Neural progenitor cell (in vitro differentiated cells): Measurements from ENCODE around the gene CHI3L1. TPM values are rescaled to one million over a fixed set of nuclear protein-coding genes. Genes with fewer than 3 reads are reported as not detected.
A peak's percentile ranks its signal among the peaks of the same experiment; 100 is the strongest.

Source experiments
- DNase-seq: peaks from one replicate; pipeline ENCODE4 v3.0.0-alpha.2; 2016; ENCODE audit warnings: low spot score
- H2AFZ ChIP-seq: fragments of 200-600 bp; sonication (generic); replicated peaks from 2 replicates; pipeline ENCODE4 v1.6.1; 2016; ENCODE audit warnings: antibody characterized with exemption
- H3F3A ChIP-seq: fragments of 200-600 bp; sonication (generic); 2 replicates; pipeline ENCODE4 v1.6.1; 2016; ENCODE audit warnings: antibody characterized with exemption, low read depth
- H3K27ac ChIP-seq: fragments of 200-600 bp; sonication (generic); 2 replicates; pipeline ENCODE4 v1.5.1; 2016; ENCODE audit warnings: mild to moderate bottlenecking
- H3K27me3 ChIP-seq: fragments of 200-600 bp; sonication (generic); 2 replicates; pipeline ENCODE4 v1.6.1; 2016; ENCODE audit warnings: mild to moderate bottlenecking, moderate library complexity
- H3K36me3 ChIP-seq: fragments of 200-600 bp; sonication (generic); 2 replicates; pipeline ENCODE4 v1.5.1; 2016
- H3K4me1 ChIP-seq: fragments of 200-600 bp; sonication (generic); 2 replicates; pipeline ENCODE4 v1.6.1; 2016; ENCODE audit warnings: mixed run types
- H3K4me2 ChIP-seq: fragments of 200-600 bp; sonication (generic); 2 replicates; pipeline ENCODE4 v1.6.1; 2016
- H3K4me3 ChIP-seq: fragments of 200-600 bp; sonication (generic); 2 replicates; pipeline ENCODE4 v1.5.1; 2016
- H3K79me2 ChIP-seq: fragments of 200-600 bp; sonication (generic); 2 replicates; pipeline ENCODE4 v1.6.1; 2016; ENCODE audit warnings: low read depth
- H3K9ac ChIP-seq: fragments of 200-600 bp; sonication (generic); 2 replicates; pipeline ENCODE4 v1.6.1; 2016
- H3K9me3 ChIP-seq: fragments of 200-600 bp; sonication (generic); 2 replicates; pipeline ENCODE4 v1.5.1; 2016; ENCODE audit warnings: low read depth
- H4K20me1 ChIP-seq: fragments of 200-600 bp; sonication (generic); 2 replicates; pipeline ENCODE4 v1.6.1; 2016; ENCODE audit warnings: low read depth
- H3K27ac Mint-ChIP-seq: 3 replicates; pipeline ENCODE4 v1.8.0; 2021; ENCODE audit warnings: mixed read lengths
- H3K27me3 Mint-ChIP-seq: 2 replicates; pipeline ENCODE4 v1.8.0; 2022; ENCODE audit warnings: low read depth, mild to moderate bottlenecking, inconsistent platforms, moderate library complexity, mixed read lengths; ENCODE audit not compliant: insufficient read depth
- H3K36me3 Mint-ChIP-seq: 3 replicates; pipeline ENCODE4 v1.8.0; 2021; ENCODE audit warnings: mixed read lengths
- H3K4me1 Mint-ChIP-seq: 3 replicates; pipeline ENCODE4 v1.8.0; 2021; ENCODE audit warnings: mixed read lengths
- H3K4me3 Mint-ChIP-seq: 3 replicates; pipeline ENCODE4 v1.8.0; 2021; ENCODE audit warnings: mild to moderate bottlenecking, moderate library complexity, mixed read lengths
- H3K9me3 Mint-ChIP-seq: 3 replicates; pipeline ENCODE4 v1.8.0; 2020; ENCODE audit warnings: mixed read lengths
- EZH2 ChIP-seq: fragments of 200-600 bp; sonication (generic); IDR thresholded peaks from 2 replicates; pipeline ENCODE4 v1.6.1; 2017; ENCODE audit warnings: antibody characterized with exemption, mild to moderate bottlenecking, moderate library complexity
- EZH2phosphoT487 ChIP-seq: fragments of 200-600 bp; sonication (generic); IDR thresholded peaks from 2 replicates; pipeline ENCODE4 v1.6.1; 2017; ENCODE audit warnings: antibody characterized with exemption
- total RNA-seq: library from RNA; depleted of rRNA; stranded (reverse); fragments of >200 nt; gene quantifications from 2 replicates; pipeline ENCODE4 v1.2.3, GENCODE V29; 2015; ENCODE audit warnings: low replicate concordance
- TF ChIP-seq, protein P1 (sequence below): fragments of 200-600 bp; sonication (generic); IDR thresholded peaks from 2 replicates; pipeline ENCODE4 v1.5.1; 2017; ENCODE audit warnings: antibody characterized with exemption, mild to moderate bottlenecking

Gene CHI3L1
- total RNA-seq, 1 donor from 2014 or later, result 0.95 TPM

- no peak overlapping the region for H2AFZ ChIP-seq
- H4K20me1 ChIP-seq, result no peaks in the 10 kb centered on the region
- H3K4me1 ChIP-seq, result peaks cover 5% of the 10 kb centered on the region
- H3K27ac ChIP-seq, result no peak overlapping the region
- H3F3A ChIP-seq, result no peaks in the 10 kb centered on the region
- peaks cover 23% of the 10 kb centered on the region for H3K4me1 Mint-ChIP-seq
- H3K36me3 ChIP-seq, result no peaks in the 10 kb centered on the region
- peaks cover 3% of the 10 kb centered on the region for H3K9me3 Mint-ChIP-seq
- H3K27ac Mint-ChIP-seq, result peak overlapping the region; percentile 87
- H3K27me3 ChIP-seq, result no peaks in the 10 kb centered on the region
- H3K79me2 ChIP-seq, result no peaks in the 10 kb centered on the region
- H3K36me3 Mint-ChIP-seq, result peaks cover 11% of the 10 kb centered on the region
- peaks cover 12% of the 10 kb centered on the region for H3K27me3 Mint-ChIP-seq
- H3K4me3 Mint-ChIP-seq, result no peak overlapping the region
- H3K4me3 ChIP-seq, result no peak overlapping the region
- no peaks in the 10 kb centered on the region for H3K9me3 ChIP-seq
- DNase-seq, result no peak
- no peak for TF ChIP-seq EZH2
- TF ChIP-seq, protein P1, sequence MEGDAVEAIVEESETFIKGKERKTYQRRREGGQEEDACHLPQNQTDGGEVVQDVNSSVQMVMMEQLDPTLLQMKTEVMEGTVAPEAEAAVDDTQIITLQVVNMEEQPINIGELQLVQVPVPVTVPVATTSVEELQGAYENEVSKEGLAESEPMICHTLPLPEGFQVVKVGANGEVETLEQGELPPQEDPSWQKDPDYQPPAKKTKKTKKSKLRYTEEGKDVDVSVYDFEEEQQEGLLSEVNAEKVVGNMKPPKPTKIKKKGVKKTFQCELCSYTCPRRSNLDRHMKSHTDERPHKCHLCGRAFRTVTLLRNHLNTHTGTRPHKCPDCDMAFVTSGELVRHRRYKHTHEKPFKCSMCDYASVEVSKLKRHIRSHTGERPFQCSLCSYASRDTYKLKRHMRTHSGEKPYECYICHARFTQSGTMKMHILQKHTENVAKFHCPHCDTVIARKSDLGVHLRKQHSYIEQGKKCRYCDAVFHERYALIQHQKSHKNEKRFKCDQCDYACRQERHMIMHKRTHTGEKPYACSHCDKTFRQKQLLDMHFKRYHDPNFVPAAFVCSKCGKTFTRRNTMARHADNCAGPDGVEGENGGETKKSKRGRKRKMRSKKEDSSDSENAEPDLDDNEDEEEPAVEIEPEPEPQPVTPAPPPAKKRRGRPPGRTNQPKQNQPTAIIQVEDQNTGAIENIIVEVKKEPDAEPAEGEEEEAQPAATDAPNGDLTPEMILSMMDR, result no peak
- TF ChIP-seq EZH2phosphoT487, result no peak
- H3K9ac ChIP-seq, result no peak overlapping the region
- H3K4me2 ChIP-seq, result no peak overlapping the region
Measured at GRCh38 chr1:203168256-203168786, 18.2 kb downstream of the CHI3L1 start.

GRCh38 chr1:203167913-203168200 is 18.6 kb downstream of the CHI3L1 start:
- Histone ChIP-seq H3K27me3 (no peaks in the 10 kb centered on the region), H3F3A (no peaks in the 10 kb centered on the region), H3K4me2 (no peak overlapping the region), H3K27ac (no peak overlapping the region), H3K9me3 (no peaks in the 10 kb centered on the region), H4K20me1 (no peaks in the 10 kb centered on the region), H3K9ac (no peak overlapping the region), H3K4me1 (peaks cover 4% of the 10 kb centered on the region), H3K36me3 (no peaks in the 10 kb centered on the region), H3K4me3 (no peak overlapping the region), H3K79me2 (no peaks in the 10 kb centered on the region), H2AFZ (no peak overlapping the region)
- DNase-seq, result no peak
- Mint-ChIP-seq H3K36me3 (peaks cover 11% of the 10 kb centered on the region), H3K9me3 (peaks cover 3% of the 10 kb centered on the region), H3K27ac (no peak overlapping the region), H3K4me1 (peaks cover 23% of the 10 kb centered on the region), H3K27me3 (peaks cover 12% of the 10 kb centered on the region), H3K4me3 (no peak overlapping the region)
- TF ChIP-seq EZH2 (no peak), EZH2phosphoT487 (no peak)
- TF ChIP-seq, protein P1, result no peak

DNA sequence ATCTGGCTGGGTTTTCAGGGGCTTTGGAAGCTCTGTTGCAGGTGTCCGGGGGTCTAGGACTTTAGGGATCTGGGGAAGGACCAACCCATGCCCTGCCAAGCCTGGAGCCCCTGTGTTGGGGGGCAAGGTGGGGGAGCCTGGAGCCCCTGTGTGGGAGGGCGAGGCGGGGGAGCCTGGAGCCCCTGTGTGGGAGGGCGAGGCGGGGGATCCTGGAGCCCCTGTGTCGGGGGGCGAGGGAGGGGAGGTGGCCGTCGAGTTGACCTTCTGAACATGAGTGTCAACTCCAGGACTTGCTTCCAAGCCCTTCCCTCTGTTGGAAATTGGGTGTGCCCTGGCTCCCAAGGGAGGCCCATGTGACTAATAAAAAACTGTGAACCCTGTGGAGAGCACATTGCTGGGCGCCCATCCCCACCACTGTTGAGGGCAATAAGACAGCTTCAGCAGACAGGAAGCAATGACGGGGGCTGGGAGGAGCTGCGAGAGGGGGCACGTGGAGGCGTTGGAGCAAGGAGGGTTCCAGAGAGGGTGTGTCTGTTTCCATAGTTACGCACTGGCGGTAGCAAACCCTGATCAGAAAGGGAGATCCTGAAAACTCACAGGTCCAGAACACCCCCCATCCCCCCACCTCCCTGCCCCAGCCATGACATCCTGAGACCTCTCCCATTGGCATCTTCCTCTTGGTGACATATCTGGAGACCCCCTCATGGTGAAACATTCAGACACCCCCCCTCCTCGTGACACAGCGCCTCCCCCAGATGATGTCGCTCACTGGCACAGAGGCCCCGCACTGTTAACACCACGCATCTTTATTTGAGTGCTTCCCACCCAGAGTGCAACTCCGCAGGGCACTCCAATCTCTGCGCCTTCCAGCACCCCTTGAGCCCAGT is 19.2 kb downstream of the CHI3L1 start:
- H3K36me3 Mint-ChIP-seq, result peaks cover 11% of the 10 kb centered on the region
- H3K27ac Mint-ChIP-seq, result no peak overlapping the region
- H3K27me3 Mint-ChIP-seq, result peaks cover 12% of the 10 kb centered on the region
- no peaks in the 10 kb centered on the region for H3K36me3 ChIP-seq
- H3K4me2 ChIP-seq, result no peak overlapping the region
- no peaks in the 10 kb centered on the region for H3K9me3 ChIP-seq
- H3K4me1 Mint-ChIP-seq, result peaks cover 23% of the 10 kb centered on the region
- no peaks in the 10 kb centered on the region for H3K27me3 ChIP-seq
- no peaks in the 10 kb centered on the region for H3K79me2 ChIP-seq
- H3K9me3 Mint-ChIP-seq, result peaks cover 3% of the 10 kb centered on the region
- no peak overlapping the region for H2AFZ ChIP-seq
- no peak overlapping the region for H3K4me3 Mint-ChIP-seq
- no peak overlapping the region for H3K9ac ChIP-seq
- no peak overlapping the region for H3K27ac ChIP-seq
- H3F3A ChIP-seq, result no peaks in the 10 kb centered on the region
- no peak overlapping the region for H3K4me3 ChIP-seq
- H3K4me1 ChIP-seq, result no peaks in the 10 kb centered on the region
- TF ChIP-seq EZH2, result no peak
- TF ChIP-seq EZH2phosphoT487, result no peak
- TF ChIP-seq, protein P1, result no peak
- H4K20me1 ChIP-seq, result no peaks in the 10 kb centered on the region
- no peak for DNase-seq
